HEK293 (cell line): ENCODE results near the gene IZUMO1.
A peak's percentile ranks its signal among the peaks of the same experiment; 100 is the strongest.

Experiments
- KLF9 ChIP-seq: fragments of 450-650 bp; formaldehyde crosslinking; IDR thresholded peaks from 2 replicates; pipeline ENCODE4 v1.5.1; 2016; ENCODE audit warnings: missing biosample characterization, missing genetic modification characterization, low read depth
- MYNN ChIP-seq: fragments of 450-650 bp; formaldehyde crosslinking; IDR thresholded peaks from 2 replicates; pipeline ENCODE4 v1.5.1; 2016; ENCODE audit warnings: missing biosample characterization, missing genetic modification characterization, borderline replicate concordance
- OVOL3 ChIP-seq: fragments of 450-650 bp; formaldehyde crosslinking; IDR thresholded peaks from 2 replicates; pipeline ENCODE4 v1.5.1; 2016; ENCODE audit warnings: missing biosample characterization, missing genetic modification characterization
- PATZ1 ChIP-seq: fragments of 450-650 bp; formaldehyde crosslinking; IDR thresholded peaks from 2 replicates; pipeline ENCODE4 v1.5.1; 2016; ENCODE audit warnings: missing biosample characterization, missing genetic modification characterization
- SCRT1 ChIP-seq: fragments of 450-650 bp; formaldehyde crosslinking; IDR thresholded peaks from 2 replicates; pipeline ENCODE4 v1.5.1; 2016; ENCODE audit warnings: missing biosample characterization, missing genetic modification characterization, borderline replicate concordance
- SETDB1 ChIP-seq: IDR thresholded peaks from one replicate; pipeline ENCODE4 v1.6.1; 2017; ENCODE audit warnings: mild to moderate bottlenecking, low read length, moderate library complexity, mixed read lengths; ENCODE audit not compliant: insufficient read length
- SP3 ChIP-seq: fragments of 450-650 bp; formaldehyde crosslinking; IDR thresholded peaks from 2 replicates; pipeline ENCODE4 v1.5.1; 2016; ENCODE audit warnings: missing biosample characterization, missing genetic modification characterization
- SP7 ChIP-seq: fragments of 450-650 bp; formaldehyde crosslinking; IDR thresholded peaks from 2 replicates; pipeline ENCODE4 v1.5.1; 2016; ENCODE audit warnings: missing biosample characterization, missing genetic modification characterization
- ZBTB17 ChIP-seq: fragments of 450-650 bp; formaldehyde crosslinking; IDR thresholded peaks from 2 replicates; pipeline ENCODE4 v1.5.1; 2016; ENCODE audit warnings: missing biosample characterization, missing genetic modification characterization
- ZNF112 ChIP-seq: fragments of 450-650 bp; formaldehyde crosslinking; IDR thresholded peaks from 2 replicates; pipeline ENCODE4 v1.5.0; 2017; ENCODE audit warnings: missing biosample characterization, missing genetic modification characterization
- ZNF138 ChIP-seq: fragments of 450-650 bp; formaldehyde crosslinking; IDR thresholded peaks from 2 replicates; pipeline ENCODE4 v1.5.1; 2016; ENCODE audit warnings: missing biosample characterization, missing genetic modification characterization, borderline replicate concordance
- ZNF157 ChIP-seq: fragments of 450-650 bp; formaldehyde crosslinking; IDR thresholded peaks from 2 replicates; pipeline ENCODE4 v1.5.1; 2016; ENCODE audit warnings: missing biosample characterization, missing genetic modification characterization
- ZNF184 ChIP-seq: fragments of 450-650 bp; IDR thresholded peaks from 2 replicates; pipeline ENCODE4 v1.5.1; 2018; ENCODE audit warnings: missing biosample characterization, mild to moderate bottlenecking, missing genetic modification characterization
- ZNF202 ChIP-seq: fragments of 450-650 bp; formaldehyde crosslinking; IDR thresholded peaks from 2 replicates; pipeline ENCODE4 v1.5.1; 2016; ENCODE audit warnings: missing biosample characterization, missing genetic modification characterization, borderline replicate concordance
- ZNF221 ChIP-seq: fragments of 450-650 bp; formaldehyde crosslinking; IDR thresholded peaks from 2 replicates; pipeline ENCODE4 v1.5.1; 2017; ENCODE audit warnings: missing biosample characterization, missing genetic modification characterization, borderline replicate concordance
- ZNF366 ChIP-seq: fragments of 450-650 bp; formaldehyde crosslinking; conservative IDR thresholded peaks from 2 replicates; pipeline ENCODE4 v1.5.1; 2016; ENCODE audit warnings: missing biosample characterization, missing genetic modification characterization
- ZNF398 ChIP-seq: fragments of 450-650 bp; formaldehyde crosslinking; IDR thresholded peaks from 2 replicates; pipeline ENCODE4 v1.5.1; 2017; ENCODE audit warnings: missing biosample characterization, missing genetic modification characterization
- ZNF416 ChIP-seq: fragments of 450-650 bp; formaldehyde crosslinking; IDR thresholded peaks from 2 replicates; pipeline ENCODE4 v1.5.1; 2016; ENCODE audit warnings: missing biosample characterization, missing genetic modification characterization
- ZNF473 ChIP-seq: fragments of 450-650 bp; formaldehyde crosslinking; IDR thresholded peaks from 2 replicates; pipeline ENCODE4 v1.5.1; 2017; ENCODE audit warnings: missing biosample characterization, missing genetic modification characterization
- ZNF48 ChIP-seq: fragments of 450-650 bp; formaldehyde crosslinking; IDR thresholded peaks from 2 replicates; pipeline ENCODE4 v1.5.1; 2016; ENCODE audit warnings: missing biosample characterization, missing genetic modification characterization
- ZNF513 ChIP-seq: fragments of 450-650 bp; IDR thresholded peaks from 2 replicates; pipeline ENCODE4 v1.5.1; 2018; ENCODE audit warnings: missing biosample characterization, missing genetic modification characterization
- ZNF548 ChIP-seq: fragments of 450-650 bp; formaldehyde crosslinking; IDR thresholded peaks from 2 replicates; pipeline ENCODE4 v1.5.1; 2016; ENCODE audit warnings: missing biosample characterization, missing genetic modification characterization
- ZNF624 ChIP-seq: fragments of 450-650 bp; formaldehyde crosslinking; IDR thresholded peaks from 2 replicates; pipeline ENCODE4 v1.5.1; 2017; ENCODE audit warnings: missing biosample characterization, missing genetic modification characterization
- ZNF701 ChIP-seq: fragments of 450-650 bp; formaldehyde crosslinking; IDR thresholded peaks from 2 replicates; pipeline ENCODE4 v1.5.1; 2016; ENCODE audit warnings: missing biosample characterization, missing genetic modification characterization
- ZNF776 ChIP-seq: fragments of 450-650 bp; formaldehyde crosslinking; IDR thresholded peaks from 2 replicates; pipeline ENCODE4 v1.5.0; 2017; ENCODE audit warnings: missing biosample characterization, missing genetic modification characterization, borderline replicate concordance
- ZNF785 ChIP-seq: fragments of 450-650 bp; formaldehyde crosslinking; IDR thresholded peaks from 2 replicates; pipeline ENCODE4 v1.5.1; 2016; ENCODE audit warnings: missing biosample characterization, missing genetic modification characterization
- ZNF843 ChIP-seq: fragments of 450-650 bp; formaldehyde crosslinking; IDR thresholded peaks from 2 replicates; pipeline ENCODE4 v1.5.1; 2016; ENCODE audit warnings: missing biosample characterization, missing genetic modification characterization
- ZSCAN30 ChIP-seq: fragments of 450-650 bp; IDR thresholded peaks from 2 replicates; pipeline ENCODE4 v1.5.1; 2018; ENCODE audit warnings: missing biosample characterization, mild to moderate bottlenecking, missing genetic modification characterization, moderate library complexity
- TF ChIP-seq, protein P1 (sequence below): fragments of 450-650 bp; formaldehyde crosslinking; IDR thresholded peaks from 2 replicates; pipeline ENCODE4 v1.5.1; 2017; ENCODE audit warnings: missing biosample characterization, mild to moderate bottlenecking, missing genetic modification characterization, moderate library complexity
- TF ChIP-seq, protein P2 (sequence below): fragments of 450-650 bp; formaldehyde crosslinking; IDR thresholded peaks from 2 replicates; pipeline ENCODE4 v1.5.1; 2016; ENCODE audit warnings: missing biosample characterization, missing genetic modification characterization, low read depth
- TF ChIP-seq, protein P3 (sequence below): fragments of 450-650 bp; formaldehyde crosslinking; IDR thresholded peaks from 2 replicates; pipeline ENCODE4 v1.5.1; 2016; ENCODE audit warnings: missing biosample characterization, missing genetic modification characterization, low read depth

The IZUMO1 gene

GRCh38 chr19:48795055-48795684, 48.5 kb upstream of the IZUMO1 start (continued):
- TF ChIP-seq ZNF398: no peak
- no peak for TF ChIP-seq ZNF701 (tag by site-specific recombination)
- TF ChIP-seq PATZ1 (tag by site-specific recombination): peak; percentile 82
- no peak for TF ChIP-seq ZNF138 (tag by site-specific recombination)
- no peak; the same call in 1 of the 2 replicates for TF ChIP-seq MYNN (tag by site-specific recombination)
- no peak for TF ChIP-seq ZNF184 (tag by site-specific recombination)
- TF ChIP-seq KLF9 (tag by site-specific recombination): peak; percentile 33; the same call in 1 of the 2 replicates
- TF ChIP-seq ZNF112 (tag by site-specific recombination): no peak
- peak; percentile 100 for TF ChIP-seq ZBTB17 (tag by site-specific recombination)
- peak; percentile 98 for TF ChIP-seq ZNF785 (tag by site-specific recombination)
- TF ChIP-seq ZNF776 (tag by site-specific recombination): no peak
- TF ChIP-seq ZNF548 (tag by site-specific recombination): no peak
- TF ChIP-seq ZNF513 (tag by site-specific recombination): no peak
- no peak for TF ChIP-seq ZNF624 (tag by site-specific recombination)
- TF ChIP-seq ZNF843 (tag by site-specific recombination): peak; percentile 67
- TF ChIP-seq SCRT1 (tag by site-specific recombination): no peak
- TF ChIP-seq ZNF202: no peak
- TF ChIP-seq ZNF473 (tag by site-specific recombination): no peak
- TF ChIP-seq, protein P1, sequence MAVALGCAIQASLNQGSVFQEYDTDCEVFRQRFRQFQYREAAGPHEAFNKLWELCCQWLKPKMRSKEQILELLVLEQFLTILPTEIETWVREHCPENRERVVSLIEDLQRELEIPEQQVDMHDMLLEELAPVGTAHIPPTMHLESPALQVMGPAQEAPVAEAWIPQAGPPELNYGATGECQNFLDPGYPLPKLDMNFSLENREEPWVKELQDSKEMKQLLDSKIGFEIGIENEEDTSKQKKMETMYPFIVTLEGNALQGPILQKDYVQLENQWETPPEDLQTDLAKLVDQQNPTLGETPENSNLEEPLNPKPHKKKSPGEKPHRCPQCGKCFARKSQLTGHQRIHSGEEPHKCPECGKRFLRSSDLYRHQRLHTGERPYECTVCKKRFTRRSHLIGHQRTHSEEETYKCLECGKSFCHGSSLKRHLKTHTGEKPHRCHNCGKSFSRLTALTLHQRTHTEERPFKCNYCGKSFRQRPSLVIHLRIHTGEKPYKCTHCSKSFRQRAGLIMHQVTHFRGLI (tag by site-specific recombination): no peak
- peak; percentile 90 for TF ChIP-seq SP7 (tag by site-specific recombination)
- TF ChIP-seq ZNF48 (tag by site-specific recombination): no peak
- TF ChIP-seq, protein P2, sequence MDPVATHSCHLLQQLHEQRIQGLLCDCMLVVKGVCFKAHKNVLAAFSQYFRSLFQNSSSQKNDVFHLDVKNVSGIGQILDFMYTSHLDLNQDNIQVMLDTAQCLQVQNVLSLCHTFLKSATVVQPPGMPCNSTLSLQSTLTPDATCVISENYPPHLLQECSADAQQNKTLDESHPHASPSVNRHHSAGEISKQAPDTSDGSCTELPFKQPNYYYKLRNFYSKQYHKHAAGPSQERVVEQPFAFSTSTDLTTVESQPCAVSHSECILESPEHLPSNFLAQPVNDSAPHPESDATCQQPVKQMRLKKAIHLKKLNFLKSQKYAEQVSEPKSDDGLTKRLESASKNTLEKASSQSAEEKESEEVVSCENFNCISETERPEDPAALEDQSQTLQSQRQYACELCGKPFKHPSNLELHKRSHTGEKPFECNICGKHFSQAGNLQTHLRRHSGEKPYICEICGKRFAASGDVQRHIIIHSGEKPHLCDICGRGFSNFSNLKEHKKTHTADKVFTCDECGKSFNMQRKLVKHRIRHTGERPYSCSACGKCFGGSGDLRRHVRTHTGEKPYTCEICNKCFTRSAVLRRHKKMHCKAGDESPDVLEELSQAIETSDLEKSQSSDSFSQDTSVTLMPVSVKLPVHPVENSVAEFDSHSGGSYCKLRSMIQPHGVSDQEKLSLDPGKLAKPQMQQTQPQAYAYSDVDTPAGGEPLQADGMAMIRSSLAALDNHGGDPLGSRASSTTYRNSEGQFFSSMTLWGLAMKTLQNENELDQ (tag by site-specific recombination): no peak
- no peak for TF ChIP-seq ZNF221 (tag by site-specific recombination)
- TF ChIP-seq, protein P3, sequence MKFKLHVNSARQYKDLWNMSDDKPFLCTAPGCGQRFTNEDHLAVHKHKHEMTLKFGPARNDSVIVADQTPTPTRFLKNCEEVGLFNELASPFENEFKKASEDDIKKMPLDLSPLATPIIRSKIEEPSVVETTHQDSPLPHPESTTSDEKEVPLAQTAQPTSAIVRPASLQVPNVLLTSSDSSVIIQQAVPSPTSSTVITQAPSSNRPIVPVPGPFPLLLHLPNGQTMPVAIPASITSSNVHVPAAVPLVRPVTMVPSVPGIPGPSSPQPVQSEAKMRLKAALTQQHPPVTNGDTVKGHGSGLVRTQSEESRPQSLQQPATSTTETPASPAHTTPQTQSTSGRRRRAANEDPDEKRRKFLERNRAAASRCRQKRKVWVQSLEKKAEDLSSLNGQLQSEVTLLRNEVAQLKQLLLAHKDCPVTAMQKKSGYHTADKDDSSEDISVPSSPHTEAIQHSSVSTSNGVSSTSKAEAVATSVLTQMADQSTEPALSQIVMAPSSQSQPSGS (tag by site-specific recombination): no peak
- TF ChIP-seq ZNF157 (tag by site-specific recombination): no peak
- no peak for TF ChIP-seq ZNF416
- peak; percentile 81 for TF ChIP-seq ZSCAN30 (tag by site-specific recombination)
- TF ChIP-seq SP3 (tag by site-specific recombination): peak; percentile 79
- TF ChIP-seq SETDB1: no peak
- TF ChIP-seq OVOL3: no peak
- no peak for TF ChIP-seq ZNF366
